H9 (cell line): ENCODE results near the gene MAPKAPK3. TPM values are rescaled to one million over a fixed set of nuclear protein-coding genes. Genes with fewer than 3 reads are reported as not detected.

ENCODE experiments used
- DNase-seq: peaks from one replicate; pipeline ENCODE4 v3.0.0-alpha.2; 2017
- H2AFZ ChIP-seq: one replicate; pipeline ENCODE4 v1.6.1; 2013; ENCODE audit warnings: mild to moderate bottlenecking, low read length, control low read depth, moderate library complexity
- H2AK5ac ChIP-seq: 2 replicates; pipeline ENCODE4 v1.6.1; 2013; ENCODE audit warnings: low read length, control low read depth, mixed read lengths; ENCODE audit not compliant: insufficient read length
- H2BK120ac ChIP-seq: one replicate; pipeline ENCODE4 v1.6.1; 2013; ENCODE audit warnings: low read depth, mild to moderate bottlenecking, low read length, control low read depth, inconsistent platforms; ENCODE audit not compliant: poor library complexity, severe bottlenecking
- H2BK12ac ChIP-seq: 2 replicates; pipeline ENCODE4 v1.6.1; 2013; ENCODE audit warnings: low read length, control low read depth, mixed read lengths, low read depth; ENCODE audit not compliant: insufficient read length
- H2BK15ac ChIP-seq: 2 replicates; pipeline ENCODE4 v1.6.1; 2013; ENCODE audit warnings: low read depth, low read length, control low read depth
- H2BK20ac ChIP-seq: one replicate; pipeline ENCODE4 v1.6.1; 2013; ENCODE audit warnings: low read depth, mild to moderate bottlenecking, low read length, control low read depth, inconsistent platforms; ENCODE audit not compliant: poor library complexity, severe bottlenecking
- H2BK5ac ChIP-seq: 2 replicates; pipeline ENCODE4 v1.6.1; 2013; ENCODE audit warnings: low read length, control low read depth, mixed read lengths; ENCODE audit not compliant: insufficient read length
- H3K14ac ChIP-seq: 2 replicates; pipeline ENCODE4 v1.6.1; 2013; ENCODE audit warnings: low read length, control low read depth; ENCODE audit not compliant: insufficient read depth
- H3K18ac ChIP-seq: 2 replicates; pipeline ENCODE4 v1.6.1; 2013; ENCODE audit warnings: low read depth, mild to moderate bottlenecking, mixed read lengths, low read length, control low read depth; ENCODE audit not compliant: insufficient read length
- H3K23ac ChIP-seq: 2 replicates; pipeline ENCODE4 v1.6.1; 2013; ENCODE audit warnings: low read length, control low read depth, mixed read lengths, low read depth; ENCODE audit not compliant: insufficient read length
- H3K23me2 ChIP-seq: 2 replicates; pipeline ENCODE4 v1.6.1; 2013; ENCODE audit warnings: low read depth, mild to moderate bottlenecking, mixed read lengths, low read length, control low read depth; ENCODE audit not compliant: insufficient read length, poor library complexity, severe bottlenecking
- H3K27ac ChIP-seq: 2 replicates; pipeline ENCODE4 v1.5.1; 2013; ENCODE audit warnings: low read length, control low read depth, mixed read lengths, low read depth; ENCODE audit not compliant: insufficient read length
- H3K27me3 ChIP-seq: 2 replicates; pipeline ENCODE4 v1.6.1; 2013; ENCODE audit warnings: low read length, control low read depth, inconsistent platforms; ENCODE audit not compliant: insufficient read depth
- H3K4ac ChIP-seq: 2 replicates; pipeline ENCODE4 v1.6.1; 2013; ENCODE audit warnings: low read depth, mild to moderate bottlenecking, control low read depth, inconsistent platforms, low read length, moderate library complexity
- H3K4me1 ChIP-seq: 2 replicates; pipeline ENCODE4 v1.6.1; 2013; ENCODE audit warnings: low read length, control low read depth, inconsistent platforms; ENCODE audit not compliant: insufficient read depth
- H3K4me2 ChIP-seq: 2 replicates; pipeline ENCODE4 v1.6.1; 2013; ENCODE audit warnings: low read length, control low read depth, mixed read lengths; ENCODE audit not compliant: insufficient read length, insufficient read depth
- H3K56ac ChIP-seq: 2 replicates; pipeline ENCODE4 v1.6.1; 2013; ENCODE audit warnings: low read depth, mild to moderate bottlenecking, mixed read lengths, low read length, control low read depth; ENCODE audit not compliant: insufficient read length
- H3K79me1 ChIP-seq: 2 replicates; pipeline ENCODE4 v1.6.1; 2013; ENCODE audit warnings: low read depth, mild to moderate bottlenecking, moderate library complexity, low read length, control low read depth, inconsistent platforms; ENCODE audit not compliant: insufficient read depth, poor library complexity, severe bottlenecking
- H3K79me2 ChIP-seq: 2 replicates; pipeline ENCODE4 v1.6.1; 2013; ENCODE audit warnings: low read length, control low read depth, inconsistent platforms; ENCODE audit not compliant: insufficient read depth
- H3K9ac ChIP-seq: 2 replicates; pipeline ENCODE4 v1.6.1; 2013; ENCODE audit warnings: low read length, control low read depth, mixed read lengths; ENCODE audit not compliant: insufficient read length; ENCODE audit errors: extremely low read depth
- H3K9me3 ChIP-seq: one replicate; pipeline ENCODE4 v1.6.1; 2013; ENCODE audit warnings: low read depth, low read length, inconsistent platforms; ENCODE audit not compliant: control insufficient read depth
- H3T11ph ChIP-seq: one replicate; pipeline ENCODE4 v1.6.1; 2013; ENCODE audit warnings: mild to moderate bottlenecking, low read length, control low read depth, inconsistent platforms
- H4K20me1 ChIP-seq: one replicate; pipeline ENCODE4 v1.6.1; 2013; ENCODE audit not compliant: control insufficient read depth, insufficient read length, insufficient read depth
- H4K5ac ChIP-seq: 2 replicates; pipeline ENCODE4 v1.6.1; 2013; ENCODE audit warnings: low read depth, mild to moderate bottlenecking, mixed read lengths, low read length, control low read depth; ENCODE audit not compliant: insufficient read length
- H4K8ac ChIP-seq: replicated peaks from 2 replicates; pipeline ENCODE4 v1.6.1; 2013; ENCODE audit warnings: low read length, control low read depth, mixed read lengths, low read depth; ENCODE audit not compliant: insufficient read length
- H4K91ac ChIP-seq: 2 replicates; pipeline ENCODE4 v1.6.1; 2013; ENCODE audit warnings: low read depth, mild to moderate bottlenecking, moderate library complexity, mixed read lengths, low read length, control low read depth; ENCODE audit not compliant: insufficient read length
- H3K27ac Mint-ChIP-seq, 3 experiments: 2 replicates in 2 of 3; 3 replicates in 1 of 3; pipeline ENCODE4 v1.8.0; 2020 to 2021; ENCODE audit warnings: mixed read lengths in 3 of 3, mild to moderate bottlenecking in 1 of 3, moderate library complexity in 1 of 3
- H3K27me3 Mint-ChIP-seq: 2 replicates; pipeline ENCODE4 v1.8.0; 2021; ENCODE audit warnings: low read depth, mild to moderate bottlenecking, moderate library complexity, mixed read lengths
- H3K36me3 Mint-ChIP-seq, 3 experiments: 2 replicates in 2 of 3; 3 replicates in 1 of 3; pipeline ENCODE4 v1.8.0; 2020 to 2021; ENCODE audit warnings: low read depth in 3 of 3, mixed read lengths in 3 of 3; ENCODE audit not compliant: insufficient read depth in 1 of 3
- H3K4me1 Mint-ChIP-seq, 2 experiments: 2 replicates each; pipeline ENCODE4 v1.8.0; 2020; ENCODE audit warnings: mixed read lengths in 2 of 2
- H3K4me3 Mint-ChIP-seq, 2 experiments: 2 replicates in 1 of 2; 3 replicates in 1 of 2; pipeline ENCODE4 v1.8.0; 2020 to 2021; ENCODE audit warnings: mild to moderate bottlenecking in 2 of 2, mixed read lengths in 2 of 2, moderate library complexity in 1 of 2
- H3K9me3 Mint-ChIP-seq, 2 experiments: 2 replicates in 1 of 2; 3 replicates in 1 of 2; pipeline ENCODE4 v1.8.0; 2020; ENCODE audit warnings: mild to moderate bottlenecking in 2 of 2, mixed read lengths in 2 of 2, moderate library complexity in 1 of 2
- WGBS: extraction: QIAGEN DNeasy Blood & Tissue Kit; methylation state at CpG from one replicate; pipeline ENCODE4 v1.1.7; 2013; ENCODE audit warnings: missing lambda C conversion rate, low lambda C conversion rate, mixed read lengths; ENCODE audit not compliant: insufficient read length; ENCODE audit errors: extremely low coverage; 5-methylcytosine and 5-hydroxymethylcytosine counted together
- total RNA-seq: library from RNA; stranded (reverse); gene quantifications from 2 replicates; pipeline ENCODE4 v1.2.1, GENCODE V29; 2021
- TF ChIP-seq, protein P1 (sequence below): fragments of 200-600 bp; sonication (generic); conservative IDR thresholded peaks from 3 replicates; pipeline ENCODE4 v1.8.0; 2021; ENCODE audit warnings: antibody characterized with exemption, mild to moderate bottlenecking

Gene MAPKAPK3
- total RNA-seq, 1 experiment from 2014 or later: 57.9 TPM

DNA sequence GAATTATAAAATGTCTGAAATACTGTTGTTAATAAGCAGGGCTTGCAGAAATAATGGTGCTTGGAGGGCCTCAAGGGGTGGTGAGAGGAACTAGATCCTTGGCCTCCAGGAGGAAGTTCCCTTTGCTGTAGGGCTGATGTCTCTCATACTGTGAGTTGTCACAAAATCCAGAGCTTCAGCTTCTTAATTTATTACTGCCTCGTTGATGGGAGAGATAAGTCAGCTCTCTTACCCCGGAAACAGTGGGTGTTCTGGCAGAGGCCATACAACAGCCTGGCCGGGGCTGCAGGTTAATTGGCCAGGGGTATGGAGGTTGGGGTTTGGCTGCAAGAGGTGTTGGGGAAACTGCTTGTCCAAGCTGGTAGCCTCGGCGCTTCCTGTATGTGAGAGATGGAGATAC, 15.5 kb downstream of the MAPKAPK3 start:
- Histone ChIP-seq H3K9me3 (no peaks in the 10 kb centered on the region), H3K4me2 (no peak overlapping the region), H3K4me1 (peaks cover 2% of the 10 kb centered on the region; the same call in 1 of the 2 replicates), H3K18ac (no peak overlapping the region), H3K14ac (no peak overlapping the region), H2AFZ (no peak overlapping the region), H2BK12ac (no peak overlapping the region), H3K4ac (no peak overlapping the region), H3K27me3 (no peaks in the 10 kb centered on the region), H3K79me1 (peaks cover 3% of the 10 kb centered on the region), H3T11ph (no peak overlapping the region), H2BK5ac (no peak overlapping the region), H4K20me1 (no peaks in the 10 kb centered on the region), H3K56ac (no peak overlapping the region), H3K27ac (no peak overlapping the region), H2AK5ac (no peak overlapping the region), H3K79me2 (0 out of 2 replicates have a peak, but pooled peaks cover 2% of the 10 kb centered on the region), H3K9ac (no peak overlapping the region), H3K23me2 (no peaks in the 10 kb centered on the region), H4K91ac (no peak overlapping the region), H2BK20ac (no peak overlapping the region), H4K8ac (no peak overlapping the region), H2BK15ac (no peak overlapping the region), H2BK120ac (no peak overlapping the region), H3K23ac (no peak overlapping the region), H4K5ac (no peak overlapping the region)
- Mint-ChIP-seq H3K4me3 (no peak overlapping the region), H3K9me3 (no peaks in the 10 kb centered on the region), H3K27me3 (no peaks in the 10 kb centered on the region), H3K36me3 (no peaks in the 10 kb centered on the region; a peak in 4 of 7 replicates), H3K4me1 (peaks cover 30 to 36% of the 10 kb centered on the region in 2 experiments), H3K27ac (no peak overlapping the region)
- no peak for DNase-seq
- TF ChIP-seq, protein P1, sequence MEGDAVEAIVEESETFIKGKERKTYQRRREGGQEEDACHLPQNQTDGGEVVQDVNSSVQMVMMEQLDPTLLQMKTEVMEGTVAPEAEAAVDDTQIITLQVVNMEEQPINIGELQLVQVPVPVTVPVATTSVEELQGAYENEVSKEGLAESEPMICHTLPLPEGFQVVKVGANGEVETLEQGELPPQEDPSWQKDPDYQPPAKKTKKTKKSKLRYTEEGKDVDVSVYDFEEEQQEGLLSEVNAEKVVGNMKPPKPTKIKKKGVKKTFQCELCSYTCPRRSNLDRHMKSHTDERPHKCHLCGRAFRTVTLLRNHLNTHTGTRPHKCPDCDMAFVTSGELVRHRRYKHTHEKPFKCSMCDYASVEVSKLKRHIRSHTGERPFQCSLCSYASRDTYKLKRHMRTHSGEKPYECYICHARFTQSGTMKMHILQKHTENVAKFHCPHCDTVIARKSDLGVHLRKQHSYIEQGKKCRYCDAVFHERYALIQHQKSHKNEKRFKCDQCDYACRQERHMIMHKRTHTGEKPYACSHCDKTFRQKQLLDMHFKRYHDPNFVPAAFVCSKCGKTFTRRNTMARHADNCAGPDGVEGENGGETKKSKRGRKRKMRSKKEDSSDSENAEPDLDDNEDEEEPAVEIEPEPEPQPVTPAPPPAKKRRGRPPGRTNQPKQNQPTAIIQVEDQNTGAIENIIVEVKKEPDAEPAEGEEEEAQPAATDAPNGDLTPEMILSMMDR: no peak
- WGBS: no CpG with 5 or more reads among the region's 5 CpGs
